Chondrocyte (in vitro differentiated cells): ENCODE results near the gene EARS2. TPM values are rescaled to one million over a fixed set of nuclear protein-coding genes. Genes with fewer than 3 reads are reported as not detected.

Experiments used
- DNase-seq: peaks from one replicate; pipeline ENCODE4 v3.0.0; 2021; ENCODE audit warnings: mixed read lengths, low spot score
- H3K27ac Mint-ChIP-seq: one replicate; pipeline ENCODE4 v1.8.0; 2021; ENCODE audit warnings: mild to moderate bottlenecking, moderate library complexity, mixed read lengths; ENCODE audit not compliant: unreplicated experiment
- H3K27me3 Mint-ChIP-seq: 2 replicates; pipeline ENCODE4 v1.8.0; 2021; ENCODE audit warnings: low read depth, mixed read lengths
- H3K36me3 Mint-ChIP-seq: 2 replicates; pipeline ENCODE4 v1.8.0; 2021; ENCODE audit warnings: low read depth, mixed read lengths
- H3K4me1 Mint-ChIP-seq: 2 replicates; pipeline ENCODE4 v1.8.0; 2021; ENCODE audit warnings: low read depth, mild to moderate bottlenecking, mixed read lengths
- H3K4me3 Mint-ChIP-seq: one replicate; pipeline ENCODE4 v1.8.0; 2021; ENCODE audit warnings: mild to moderate bottlenecking, moderate library complexity, mixed read lengths; ENCODE audit not compliant: unreplicated experiment
- H3K9me3 Mint-ChIP-seq: 2 replicates; pipeline ENCODE4 v1.8.0; 2021; ENCODE audit warnings: low read depth, mixed read lengths
- total RNA-seq: library from RNA; stranded (reverse); gene quantifications from 3 replicates; pipeline ENCODE4 v1.2.1, GENCODE V29; 2021
- TF ChIP-seq, protein P1 (sequence below): fragments of 200-600 bp; sonication (generic); IDR thresholded peaks from 2 replicates; pipeline ENCODE4 v1.5.0; 2021; ENCODE audit warnings: antibody characterized with exemption, mild to moderate bottlenecking, moderate library complexity

Gene EARS2
- total RNA-seq, 1 donor from 2014 or later = 13.9 TPM

- Mint-ChIP-seq H3K9me3 (no peaks in the 10 kb centered on the region), H3K36me3 (peaks cover 30% of the 10 kb centered on the region), H3K27me3 (no peaks in the 10 kb centered on the region), H3K4me3 (no peak overlapping the region), H3K4me1 (no peaks in the 10 kb centered on the region), H3K27ac (no peak overlapping the region)
- DNase-seq = no peak
- TF ChIP-seq, protein P1, sequence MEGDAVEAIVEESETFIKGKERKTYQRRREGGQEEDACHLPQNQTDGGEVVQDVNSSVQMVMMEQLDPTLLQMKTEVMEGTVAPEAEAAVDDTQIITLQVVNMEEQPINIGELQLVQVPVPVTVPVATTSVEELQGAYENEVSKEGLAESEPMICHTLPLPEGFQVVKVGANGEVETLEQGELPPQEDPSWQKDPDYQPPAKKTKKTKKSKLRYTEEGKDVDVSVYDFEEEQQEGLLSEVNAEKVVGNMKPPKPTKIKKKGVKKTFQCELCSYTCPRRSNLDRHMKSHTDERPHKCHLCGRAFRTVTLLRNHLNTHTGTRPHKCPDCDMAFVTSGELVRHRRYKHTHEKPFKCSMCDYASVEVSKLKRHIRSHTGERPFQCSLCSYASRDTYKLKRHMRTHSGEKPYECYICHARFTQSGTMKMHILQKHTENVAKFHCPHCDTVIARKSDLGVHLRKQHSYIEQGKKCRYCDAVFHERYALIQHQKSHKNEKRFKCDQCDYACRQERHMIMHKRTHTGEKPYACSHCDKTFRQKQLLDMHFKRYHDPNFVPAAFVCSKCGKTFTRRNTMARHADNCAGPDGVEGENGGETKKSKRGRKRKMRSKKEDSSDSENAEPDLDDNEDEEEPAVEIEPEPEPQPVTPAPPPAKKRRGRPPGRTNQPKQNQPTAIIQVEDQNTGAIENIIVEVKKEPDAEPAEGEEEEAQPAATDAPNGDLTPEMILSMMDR = no peak
Measured at GRCh38 chr16:23573817-23574216, 16.7 kb upstream of the EARS2 start.

GRCh38 chr16:23572394-23572793 lies 15.2 kb upstream of the EARS2 start:
- Mint-ChIP-seq H3K36me3 (peaks cover 34% of the 10 kb centered on the region), H3K27me3 (no peaks in the 10 kb centered on the region), H3K4me3 (no peak overlapping the region), H3K4me1 (no peaks in the 10 kb centered on the region), H3K27ac (no peak overlapping the region), H3K9me3 (no peaks in the 10 kb centered on the region)
- DNase-seq = no peak
- TF ChIP-seq, protein P1 = no peak

GRCh38 chr16:23571895-23572294 lies 14.7 kb upstream of the EARS2 start:
- no peaks in the 10 kb centered on the region for H3K9me3 Mint-ChIP-seq
- no peak for DNase-seq
- no peaks in the 10 kb centered on the region for H3K4me1 Mint-ChIP-seq
- no peaks in the 10 kb centered on the region for H3K27me3 Mint-ChIP-seq
- H3K36me3 Mint-ChIP-seq = peaks cover 34% of the 10 kb centered on the region
- H3K4me3 Mint-ChIP-seq = no peak overlapping the region
- no peak overlapping the region for H3K27ac Mint-ChIP-seq
- TF ChIP-seq, protein P1 = no peak

DNA sequence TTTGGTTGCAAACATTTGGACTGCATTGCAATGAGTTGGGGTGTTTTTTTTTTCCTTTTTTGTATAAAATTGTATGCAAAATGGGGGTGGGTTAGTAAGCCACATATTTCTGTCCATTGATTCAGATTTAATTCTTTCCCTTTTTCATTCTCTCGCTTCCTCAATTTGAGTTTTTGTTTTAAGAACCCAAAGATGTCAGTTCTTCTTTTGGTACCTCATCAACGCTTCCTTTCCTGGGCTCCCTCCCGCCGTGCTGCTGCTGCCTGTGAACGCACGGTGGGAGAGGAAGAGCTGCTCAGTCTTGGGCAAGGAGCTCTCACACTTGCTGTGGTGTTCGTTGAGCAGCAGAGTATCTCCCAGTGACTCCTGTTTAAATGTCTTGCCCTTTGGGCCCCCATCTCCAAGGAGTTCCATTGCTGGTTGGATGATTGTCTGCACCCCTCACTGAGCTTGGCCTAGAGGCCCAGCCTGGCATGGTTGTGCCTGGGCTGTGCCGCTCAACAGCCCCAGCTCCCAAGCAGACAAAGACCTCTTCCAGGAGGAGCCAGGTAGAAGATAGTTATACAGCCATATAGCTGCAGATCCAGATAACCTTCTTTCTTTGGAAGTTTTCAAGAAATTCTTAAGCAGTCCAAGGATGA lies 14.0 kb upstream of the EARS2 start:
- H3K9me3 Mint-ChIP-seq = no peaks in the 10 kb centered on the region
- no peak for DNase-seq
- no peak overlapping the region for H3K27ac Mint-ChIP-seq
- no peaks in the 10 kb centered on the region for H3K4me1 Mint-ChIP-seq
- no peak overlapping the region for H3K4me3 Mint-ChIP-seq
- H3K27me3 Mint-ChIP-seq = no peaks in the 10 kb centered on the region
- peaks cover 38% of the 10 kb centered on the region for H3K36me3 Mint-ChIP-seq
- TF ChIP-seq, protein P1 = no peak

GRCh38 chr16:23567602-23568001 lies 10.5 kb upstream of the EARS2 start:
- Mint-ChIP-seq H3K4me1 (no peaks in the 10 kb centered on the region), H3K36me3 (peaks cover 52% of the 10 kb centered on the region), H3K9me3 (no peaks in the 10 kb centered on the region), H3K27me3 (no peaks in the 10 kb centered on the region), H3K27ac (no peak overlapping the region), H3K4me3 (no peak overlapping the region)
- no peak for DNase-seq
- TF ChIP-seq, protein P1 = no peak
